Activated T-helper 2 cell treated with anti-CD3 and anti-CD28 coated beads, Interferon-gamma antibody, Interleukin-2, Interleukin-4, amounts not matched to agents 10 μg/mL and 5 μg/mL and 100 μg/mL, durations not matched to agents 14 hours and 24 hours and 36 hours (primary cell): ENCODE data around the gene UBTD2. TPM values are rescaled to one million over a fixed set of nuclear protein-coding genes. Genes with fewer than 3 reads are reported as not detected.
A peak's percentile ranks its signal among the peaks of the same experiment; 100 is the strongest.
"Not testable (repeated sequence)": the region's sequence is repeated elsewhere in the genome, so short reads cannot be mapped to it uniquely, and the experiment has no call there.

Experiments
- DNase-seq: peaks from one replicate; pipeline ENCODE4 v3.0.0; 2021; ENCODE audit warnings: low spot score
- H3K27ac Mint-ChIP-seq: one replicate; pipeline ENCODE4 v1.8.0; 2021; ENCODE audit warnings: mixed read lengths
- H3K27me3 Mint-ChIP-seq: one replicate; pipeline ENCODE4 v1.8.0; 2021; ENCODE audit warnings: low read depth, mixed read lengths
- H3K36me3 Mint-ChIP-seq: one replicate; pipeline ENCODE4 v1.8.0; 2021; ENCODE audit warnings: low read depth, mixed read lengths
- H3K4me1 Mint-ChIP-seq: one replicate; pipeline ENCODE4 v1.8.0; 2021; ENCODE audit warnings: low read depth, mixed read lengths
- H3K4me3 Mint-ChIP-seq: one replicate; pipeline ENCODE4 v1.8.0; 2021; ENCODE audit warnings: low read depth, mild to moderate bottlenecking, moderate library complexity, mixed read lengths
- H3K9me3 Mint-ChIP-seq: one replicate; pipeline ENCODE4 v1.8.0; 2021; ENCODE audit warnings: mixed read lengths
- intact Hi-C: fragments of 100-400 bp; cut with micrococcal nuclease; formaldehyde crosslinking; loops from one replicate; pipeline ENCODE4 v1.15.1; 2023
- total RNA-seq: library from RNA; stranded (reverse); gene quantifications from 2 replicates; pipeline ENCODE4 v1.2.3, GENCODE V29; 2022

The UBTD2 gene, protein sequence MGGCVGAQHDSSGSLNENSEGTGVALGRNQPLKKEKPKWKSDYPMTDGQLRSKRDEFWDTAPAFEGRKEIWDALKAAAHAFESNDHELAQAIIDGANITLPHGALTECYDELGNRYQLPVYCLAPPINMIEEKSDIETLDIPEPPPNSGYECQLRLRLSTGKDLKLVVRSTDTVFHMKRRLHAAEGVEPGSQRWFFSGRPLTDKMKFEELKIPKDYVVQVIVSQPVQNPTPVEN
- 6.6 TPM in 2 replicates for total RNA-seq

DNA sequence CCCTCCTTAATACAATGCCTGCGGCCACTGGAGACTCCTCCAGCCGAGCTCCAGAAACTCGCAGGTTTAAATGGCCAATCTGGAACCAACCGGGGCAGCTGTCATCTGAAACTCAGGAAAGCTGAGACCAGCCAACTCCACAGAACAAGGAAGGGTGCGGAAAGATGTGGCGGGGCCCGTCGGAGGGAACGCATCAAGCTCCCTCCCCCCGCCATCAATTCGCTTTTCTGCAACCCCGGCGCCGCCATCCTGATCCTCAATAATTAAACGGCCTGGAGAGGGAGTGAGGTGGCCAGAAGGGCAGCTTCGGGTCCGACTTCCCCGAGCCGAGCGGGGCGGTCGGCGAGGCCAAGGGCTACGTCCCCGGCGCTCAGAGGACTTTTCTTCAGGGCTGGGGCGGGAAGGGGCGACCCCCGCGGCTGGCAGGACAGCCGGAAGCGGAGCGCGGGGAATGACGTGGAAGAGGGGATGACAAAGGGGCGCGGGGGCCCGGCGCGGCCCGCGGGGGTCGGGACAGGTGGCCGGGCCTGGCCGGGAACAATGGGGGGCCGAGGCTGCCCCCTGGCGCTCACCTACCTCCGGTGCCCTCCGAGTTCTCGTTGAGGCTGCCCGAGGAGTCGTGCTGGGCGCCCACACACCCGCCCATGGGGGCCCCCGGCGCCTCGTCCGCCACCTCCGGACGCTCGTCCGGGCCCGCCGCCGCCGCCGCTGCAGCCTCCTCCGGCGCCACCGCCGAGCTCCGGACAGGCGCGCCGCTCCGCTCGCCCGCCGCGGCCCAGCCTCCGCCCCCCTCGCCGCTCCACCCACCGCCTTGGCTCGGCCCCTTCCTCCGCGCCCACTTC lies at the start of gene UBTD2:
Gene UBTD2, minus strand, starts transcription at position 745 of the 842 bp plus-strand sequence. Its CDS starts 99 bp downstream, at position 646.
- Mint-ChIP-seq H3K36me3 (peaks cover 5% of the 10 kb centered on the region), H3K4me3 (peak within 1 kb of the TSS; percentile 89), H3K27me3 (peaks cover 25% of the 10 kb centered on the region), H3K4me1 (peaks cover 24% of the 10 kb centered on the region), H3K9me3 (no peaks in the 10 kb centered on the region), H3K27ac (peak within 1 kb of the TSS; percentile 75)
- intact Hi-C loops: loop anchor here (5.0 kb wide), 1 partner anchor 896 kb away; the partner anchor contains the start of gene NPM1
- peak; percentile 79 for DNase-seq

DNA sequence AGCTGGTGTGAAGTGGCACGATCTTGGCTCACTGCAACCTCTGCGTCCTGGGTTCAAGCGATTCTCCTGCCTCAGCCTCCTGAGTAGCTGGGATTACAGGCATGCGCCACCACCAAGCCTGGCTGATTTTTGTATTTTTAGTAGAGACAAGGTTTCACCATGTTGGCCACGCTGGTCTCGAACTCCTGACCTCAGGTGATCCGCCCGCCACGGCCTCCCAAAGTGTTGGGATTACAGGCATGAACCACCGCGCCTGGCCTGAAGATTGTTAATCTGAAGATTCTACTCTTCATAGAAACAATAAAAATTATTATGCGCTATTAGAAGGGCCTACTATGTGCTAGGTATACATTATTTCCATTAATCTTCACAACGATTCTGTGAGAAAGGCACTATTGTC lies 43.3 kb upstream of the UBTD2 start:
- DNase-seq, H3K27me3 Mint-ChIP-seq, H3K4me3 Mint-ChIP-seq, H3K36me3 Mint-ChIP-seq, H3K4me1 Mint-ChIP-seq, H3K9me3 Mint-ChIP-seq, intact Hi-C loops, H3K27ac Mint-ChIP-seq: not testable (repeated sequence)

DNA sequence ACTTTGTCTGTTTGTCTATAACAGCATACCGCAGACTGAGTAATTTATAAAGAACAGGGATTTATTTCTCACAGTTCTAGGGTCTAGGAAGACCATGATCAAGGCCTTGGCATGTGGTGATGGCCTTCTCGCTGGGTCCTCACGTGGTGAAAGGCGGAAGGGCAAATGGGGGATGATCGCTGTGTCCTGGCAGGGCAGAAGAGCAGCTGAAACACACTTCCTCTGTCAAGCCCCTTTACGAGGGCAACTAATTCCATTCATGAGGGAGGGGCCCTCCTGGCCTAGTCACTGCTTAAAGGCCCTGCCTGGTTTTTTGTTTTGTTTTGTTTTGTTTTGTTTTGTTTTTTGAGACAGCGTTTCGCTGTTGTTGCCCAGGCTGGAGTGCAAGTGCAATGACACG lies 41.9 kb upstream of the UBTD2 start:
- H3K27me3 Mint-ChIP-seq: peaks cover 2% of the 10 kb centered on the region
- no peak overlapping the region for H3K27ac Mint-ChIP-seq
- no peak overlapping the region for H3K4me3 Mint-ChIP-seq
- H3K36me3 Mint-ChIP-seq: no peaks in the 10 kb centered on the region
- no peak for DNase-seq
- no peaks in the 10 kb centered on the region for H3K4me1 Mint-ChIP-seq
- intact Hi-C loops: no loop called here
- no peaks in the 10 kb centered on the region for H3K9me3 Mint-ChIP-seq

DNA sequence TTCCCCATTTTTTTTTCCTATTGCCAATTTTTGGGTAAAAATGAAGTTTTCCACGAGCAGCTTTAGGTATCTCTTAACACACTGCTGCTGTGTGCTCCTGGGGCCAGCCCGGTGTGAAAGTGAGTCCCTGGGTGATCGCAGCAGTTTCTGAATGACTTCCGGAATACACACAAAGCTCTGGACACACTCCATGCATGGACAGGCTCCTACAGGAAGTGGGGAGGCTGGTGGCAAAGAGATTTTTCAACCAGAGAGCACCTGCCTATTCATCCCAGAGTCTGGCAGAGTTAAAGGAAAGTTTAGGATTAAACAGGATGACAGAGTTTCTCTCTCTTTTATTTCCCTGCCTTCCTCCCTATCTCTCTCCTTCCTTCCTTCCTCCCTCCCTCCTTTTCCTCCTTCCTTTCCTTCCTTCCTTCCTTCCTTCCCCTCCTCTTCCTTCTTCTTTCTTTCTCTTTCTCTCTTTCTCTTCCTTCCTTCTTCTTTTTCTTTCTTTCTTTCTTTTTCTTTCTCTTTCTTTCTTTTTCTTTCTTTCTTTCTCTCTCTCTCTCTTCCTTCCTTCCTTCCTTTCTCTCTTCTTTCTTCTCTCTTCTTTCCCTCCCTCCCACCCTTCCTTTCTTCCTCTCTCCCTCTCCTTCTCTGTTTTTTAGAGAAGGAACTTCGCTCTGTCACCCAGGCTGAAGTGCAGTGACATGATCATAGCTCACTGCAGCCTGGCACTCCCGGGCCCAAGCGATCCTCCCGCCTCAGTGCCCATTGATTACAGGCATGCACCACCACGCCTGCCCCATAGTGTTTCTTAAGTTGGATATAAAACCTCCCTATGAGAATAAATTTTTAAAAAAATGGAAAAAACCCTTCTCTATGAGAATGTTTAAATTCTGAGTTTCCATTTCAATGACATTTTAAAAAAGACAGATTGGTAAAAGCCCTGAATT lies 38.7 kb upstream of the UBTD2 start:
- H3K4me3 Mint-ChIP-seq: no peak overlapping the region
- DNase-seq: no peak
- no peaks in the 10 kb centered on the region for H3K9me3 Mint-ChIP-seq
- H3K36me3 Mint-ChIP-seq: no peaks in the 10 kb centered on the region
- H3K4me1 Mint-ChIP-seq: no peaks in the 10 kb centered on the region
- H3K27ac Mint-ChIP-seq: no peak overlapping the region
- peaks cover 2% of the 10 kb centered on the region for H3K27me3 Mint-ChIP-seq
- intact Hi-C loops: no loop called here

DNA sequence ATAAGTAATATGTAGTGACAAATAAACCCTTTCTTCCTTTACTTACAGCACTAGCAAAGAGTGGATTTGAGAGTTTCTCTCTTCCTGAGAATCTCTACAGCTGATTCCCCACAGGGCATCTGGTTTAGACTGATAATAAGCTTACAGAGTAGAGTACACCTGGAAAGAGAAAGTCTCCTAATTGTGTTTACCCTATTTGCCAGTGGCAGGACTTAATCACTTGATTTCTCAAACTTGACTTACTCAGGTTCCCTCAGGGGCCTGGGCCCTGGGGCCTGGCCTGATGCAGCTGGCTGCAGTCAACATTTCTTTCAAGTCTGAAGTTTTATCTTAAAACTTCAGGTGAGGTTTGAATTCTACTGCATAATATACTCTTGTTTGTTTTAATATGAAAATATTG lies 38.0 kb upstream of the UBTD2 start:
- DNase-seq: no peak
- Mint-ChIP-seq H3K4me3 (no peak overlapping the region), H3K36me3 (no peaks in the 10 kb centered on the region), H3K4me1 (no peaks in the 10 kb centered on the region), H3K27me3 (peaks cover 2% of the 10 kb centered on the region), H3K27ac (no peak overlapping the region), H3K9me3 (no peaks in the 10 kb centered on the region)
- intact Hi-C loops: no loop called here

DNA sequence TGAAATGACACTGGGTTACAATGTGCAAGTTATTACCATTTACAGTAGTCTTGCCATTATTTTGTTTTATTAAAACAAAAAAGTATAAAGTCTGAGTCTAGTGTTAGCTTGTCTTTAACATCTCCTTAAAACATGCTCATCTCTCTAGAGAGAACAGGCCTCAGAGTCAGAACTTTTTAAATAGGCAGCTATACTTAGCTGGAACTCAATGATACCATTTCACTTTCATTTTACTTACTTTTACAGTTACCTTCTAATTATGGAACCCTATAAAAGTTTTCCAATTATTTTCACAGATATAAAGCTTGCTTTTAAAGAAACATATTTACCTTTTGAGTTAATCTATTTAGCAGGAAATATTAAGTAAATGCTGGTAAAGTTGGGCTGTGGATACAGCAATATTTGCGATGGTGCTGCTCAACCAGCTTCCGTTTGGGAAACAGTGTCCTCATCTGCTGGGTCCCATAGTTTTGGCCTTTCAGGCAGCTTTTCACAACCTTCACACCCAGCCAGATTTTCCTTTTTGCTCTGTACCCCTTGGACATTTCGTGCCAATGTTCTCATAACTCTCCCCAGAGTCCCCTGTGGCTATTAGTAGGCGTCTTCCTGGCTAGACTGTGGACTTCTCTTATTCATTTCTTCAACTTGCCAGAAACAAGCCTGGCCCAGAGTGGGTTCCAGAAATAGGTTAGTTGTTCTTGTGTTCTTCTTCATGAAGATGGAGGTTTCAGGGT lies 36.3 kb upstream of the UBTD2 start:
- Mint-ChIP-seq H3K27ac (no peak overlapping the region), H3K4me3 (no peak overlapping the region), H3K9me3 (no peaks in the 10 kb centered on the region), H3K27me3 (peaks cover 2% of the 10 kb centered on the region), H3K36me3 (no peaks in the 10 kb centered on the region), H3K4me1 (no peaks in the 10 kb centered on the region)
- intact Hi-C loops: no loop called here
- no peak for DNase-seq

DNA sequence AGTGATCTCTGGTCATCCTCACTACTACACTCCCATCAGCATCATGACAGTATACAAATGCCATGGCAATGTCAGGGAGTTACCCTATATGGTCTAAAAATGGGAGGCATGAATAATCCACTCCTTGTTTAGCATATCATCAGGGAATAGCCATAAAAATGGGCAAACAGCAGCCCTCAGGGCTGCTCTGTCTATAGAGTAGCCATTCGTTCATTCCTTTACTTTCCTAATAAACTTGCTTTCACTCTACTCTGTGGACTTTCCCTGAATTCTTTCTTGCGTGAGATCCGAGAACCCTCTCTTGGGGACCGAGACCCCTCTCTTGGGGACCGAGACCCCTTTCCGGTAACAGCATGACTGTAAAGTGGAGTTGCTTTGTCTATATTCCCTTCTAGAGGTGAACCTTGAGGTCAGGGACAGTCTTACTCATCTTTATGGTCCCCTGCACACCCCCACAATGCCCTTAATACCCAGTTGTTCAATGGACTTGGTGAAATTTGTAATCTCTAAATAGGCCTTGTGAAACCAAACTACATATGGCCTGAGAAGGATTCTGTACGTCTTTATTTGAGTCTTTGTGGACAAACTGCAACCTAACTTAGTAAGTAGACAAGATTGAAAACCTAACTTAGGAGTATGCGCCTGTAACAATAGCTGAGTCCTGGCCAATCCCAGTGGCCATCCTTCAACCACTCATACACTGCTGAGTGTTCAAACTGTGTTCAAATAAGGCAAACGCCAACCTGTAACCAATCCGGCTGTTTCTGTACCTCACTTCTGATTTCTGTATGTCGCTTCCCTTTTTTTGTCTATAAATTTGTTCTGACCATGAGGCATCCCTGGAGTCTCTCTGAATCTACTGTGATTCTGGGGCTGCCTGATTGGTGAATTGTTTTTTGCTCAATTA lies 32.3 kb upstream of the UBTD2 start:
- Mint-ChIP-seq H3K4me3 (no peak overlapping the region), H3K27ac (no peak overlapping the region), H3K36me3 (no peaks in the 10 kb centered on the region), H3K9me3 (no peaks in the 10 kb centered on the region), H3K27me3 (peaks cover 10% of the 10 kb centered on the region), H3K4me1 (no peaks in the 10 kb centered on the region)
- no peak for DNase-seq
- intact Hi-C loops: no loop called here

DNA sequence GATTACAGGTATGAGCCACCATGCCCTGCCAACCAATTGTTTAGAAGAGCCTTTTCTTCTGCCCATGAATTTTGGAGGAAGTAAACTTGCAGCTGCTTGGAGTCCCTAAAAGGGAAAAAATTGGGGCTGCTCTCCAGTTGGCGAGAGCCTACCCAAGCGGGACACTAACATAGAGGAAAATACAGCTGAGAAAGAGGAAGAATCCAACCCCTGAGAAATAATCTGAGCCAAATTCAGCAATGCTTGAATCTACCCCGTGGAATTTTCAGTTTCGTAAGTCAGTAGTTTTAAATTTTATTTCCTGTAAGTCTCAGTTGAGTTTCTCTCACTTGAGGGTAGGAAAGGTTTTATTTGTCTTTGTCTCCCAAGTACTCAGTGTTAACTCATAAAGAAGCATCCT lies 30.4 kb upstream of the UBTD2 start:
- Mint-ChIP-seq H3K27ac (no peak overlapping the region), H3K4me3 (no peak overlapping the region), H3K27me3 (peaks cover 14% of the 10 kb centered on the region), H3K36me3 (no peaks in the 10 kb centered on the region), H3K4me1 (no peaks in the 10 kb centered on the region), H3K9me3 (no peaks in the 10 kb centered on the region)
- intact Hi-C loops: no loop called here
- DNase-seq: no peak

DNA sequence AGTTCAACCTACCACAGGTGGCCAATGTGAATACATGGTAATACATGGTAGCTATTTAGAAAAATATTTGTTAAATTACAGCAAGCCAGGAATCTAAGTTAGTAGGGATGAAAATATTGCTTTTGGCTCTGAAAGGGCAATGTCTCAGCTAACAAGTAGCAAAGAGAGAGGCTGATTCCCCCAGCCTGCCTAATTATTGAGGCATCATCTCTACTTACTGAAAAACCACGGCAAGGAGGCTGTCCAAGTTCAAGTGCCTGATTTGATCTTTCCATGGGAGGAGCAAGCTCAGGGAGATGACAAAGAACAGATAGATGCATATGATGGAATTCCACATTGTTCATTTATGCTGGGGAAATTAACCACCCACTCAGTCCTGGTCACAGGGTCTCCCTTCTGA lies 28.7 kb upstream of the UBTD2 start:
- no peaks in the 10 kb centered on the region for H3K9me3 Mint-ChIP-seq
- no peak overlapping the region for H3K4me3 Mint-ChIP-seq
- H3K27me3 Mint-ChIP-seq: peaks cover 14% of the 10 kb centered on the region
- no peak overlapping the region for H3K27ac Mint-ChIP-seq
- no peaks in the 10 kb centered on the region for H3K36me3 Mint-ChIP-seq
- no peaks in the 10 kb centered on the region for H3K4me1 Mint-ChIP-seq
- no peak for DNase-seq
- intact Hi-C loops: no loop called here

DNA sequence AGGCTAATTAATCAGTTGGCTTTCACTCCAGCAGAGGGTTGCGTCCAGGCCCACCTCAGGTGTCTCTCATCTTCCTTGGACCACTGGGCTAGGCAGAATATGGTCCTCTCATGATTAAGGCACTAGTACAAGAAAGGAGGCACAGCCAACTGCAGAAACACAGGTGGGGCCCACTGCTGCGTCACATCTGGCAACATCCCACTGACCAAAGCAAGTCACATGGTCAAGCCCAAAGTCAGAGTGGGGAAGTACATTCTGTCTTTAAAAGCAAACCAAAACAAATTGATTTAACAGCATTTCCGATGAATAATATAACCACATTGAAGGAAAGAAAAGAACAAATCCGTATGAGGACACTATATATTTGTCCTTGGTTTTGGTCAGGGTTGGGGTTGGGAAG lies 28.0 kb upstream of the UBTD2 start:
- H3K36me3 Mint-ChIP-seq: no peaks in the 10 kb centered on the region
- H3K4me3 Mint-ChIP-seq: no peak overlapping the region
- peaks cover 14% of the 10 kb centered on the region for H3K27me3 Mint-ChIP-seq
- no peaks in the 10 kb centered on the region for H3K4me1 Mint-ChIP-seq
- H3K27ac Mint-ChIP-seq: no peak overlapping the region
- intact Hi-C loops: no loop called here
- no peaks in the 10 kb centered on the region for H3K9me3 Mint-ChIP-seq
- DNase-seq: no peak

DNA sequence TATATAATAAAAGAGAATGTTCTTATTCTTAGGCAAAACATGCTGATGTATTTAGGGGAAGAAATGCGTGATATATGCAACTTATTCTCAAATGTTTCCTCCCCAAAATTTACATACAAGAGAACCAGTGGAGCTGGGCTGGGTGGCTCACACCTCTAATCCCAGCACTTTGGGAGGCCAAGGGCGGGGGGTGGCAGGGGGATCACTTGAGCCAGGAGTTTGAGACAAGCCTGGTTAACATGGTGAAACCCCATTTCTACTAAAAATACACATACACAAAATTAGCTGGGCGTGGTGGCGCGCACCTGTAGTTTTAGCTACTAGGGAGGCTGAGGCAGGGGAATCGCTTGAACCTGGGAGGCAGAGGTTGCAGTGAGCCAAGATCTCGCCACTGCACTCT lies 27.5 kb upstream of the UBTD2 start:
- no peaks in the 10 kb centered on the region for H3K4me1 Mint-ChIP-seq
- no peak overlapping the region for H3K27ac Mint-ChIP-seq
- DNase-seq: no peak
- no peaks in the 10 kb centered on the region for H3K9me3 Mint-ChIP-seq
- intact Hi-C loops: no loop called here
- peaks cover 14% of the 10 kb centered on the region for H3K27me3 Mint-ChIP-seq
- no peaks in the 10 kb centered on the region for H3K36me3 Mint-ChIP-seq
- no peak overlapping the region for H3K4me3 Mint-ChIP-seq
